Esophagus squamous epithelium (tissue), 5 donors: ENCODE data around the gene TMEM126A. TPM values are rescaled to one million over a fixed set of nuclear protein-coding genes. Genes with fewer than 3 reads are reported as not detected.

Source experiments
- DNase-seq: peaks from one replicate; lab custom pipeline; 2025; lab: John Stamatoyannopoulos, UW
- H3K27ac ChIP-seq, 4 donors: fragments of 200-600 bp; sonication (generic); one replicate each; pipeline ENCODE4 v1.5.1; 2016 to 2019; ENCODE audit warnings: mild to moderate bottlenecking in 1 of 4
- H3K27me3 ChIP-seq, 4 donors: fragments of 200-600 bp; sonication (generic); 1 replicate in 3 of 4; 2 replicates in 1 of 4; pipeline versions ENCODE4 v1.5.1 to v1.6.0; 2017 to 2021; ENCODE audit warnings: antibody characterized with exemption in 1 of 4
- H3K36me3 ChIP-seq, 3 donors: fragments of 200-600 bp; sonication (generic); one replicate each; pipeline ENCODE4 v1.5.1; 2016 to 2019
- H3K4me1 ChIP-seq, 3 donors: fragments of 200-600 bp; sonication (generic); one replicate each; pipeline ENCODE4 v1.5.1; 2017 to 2019
- H3K4me3 ChIP-seq, 4 donors: fragments of 200-600 bp; sonication (generic); 1 replicate in 3 of 4; 2 replicates in 1 of 4; pipeline ENCODE4 v1.5.1; 2016 to 2019; ENCODE audit warnings: mild to moderate bottlenecking in 2 of 4, moderate library complexity in 1 of 4
- H3K9me3 ChIP-seq, 3 donors: fragments of 200-600 bp; sonication (generic); one replicate each; pipeline ENCODE4 v1.5.1; 2016 to 2019
- CTCF ChIP-seq, 6 experiments: fragments of 450-650 bp in 4 of 6; fragments of 200-600 bp in 2 of 6; sonication (generic) in 2 of 6; IDR thresholded peaks; one replicate each; pipeline ENCODE4 v1.5.1; 2016 to 2019; ENCODE audit warnings: antibody characterized with exemption in 6 of 6, mild to moderate bottlenecking in 4 of 6, moderate library complexity in 4 of 6
- POLR2A ChIP-seq, 4 donors: fragments of 450-650 bp; IDR thresholded peaks; one replicate each; pipeline ENCODE4 v1.6.1; 2017; ENCODE audit warnings: antibody characterized with exemption in 4 of 4, mild to moderate bottlenecking in 4 of 4, moderate library complexity in 3 of 4
- WGBS, 2 donors: methylation state at CpG; one replicate each; pipeline ENCODE4 v1.1.5; 2018; 5-methylcytosine and 5-hydroxymethylcytosine counted together
- intact Hi-C: fragments of 100-400 bp; cut with DNase I; formaldehyde crosslinking; loops from one replicate; pipeline ENCODE4 v1.15.0; 2022
- total RNA-seq, 4 donors: library from RNA; depleted of rRNA; stranded (reverse); fragments of >200 nt; gene quantifications; one replicate each; pipeline ENCODE4 v1.1.0, GENCODE V29; 2016
- donor health status: DM: yes; HTN: yes; CAD: no.

The TMEM126A gene
- total RNA-seq, 4 donors from 2014 or later: 6.8 to 38.3 (median 25.7) TPM

GRCh38 chr11:85685820-85686459 lies 38.2 kb downstream of the TMEM126A start, which contains the start of gene CCDC89:
Gene CCDC89 (minus strand): TSS chr11:85686195. CDS start chr11:85686130, 65 bp downstream.
- H3K4me1 ChIP-seq: peaks cover 0 to 36% (median 13%) of the 10 kb centered on the region in 3 donors
- H3K4me3 ChIP-seq: peak within 1 kb of the TSS in 3 of 4 donors; percentile 21 to 60 (median 28)
- peak within 1 kb of the TSS; percentile 9 to 77 (median 60) for H3K27ac ChIP-seq
- intact Hi-C loops: no loop called here
- no peaks in the 10 kb centered on the region for H3K27me3 ChIP-seq
- H3K36me3 ChIP-seq: no peaks in the 10 kb centered on the region
- no peak for TF ChIP-seq CTCF (IDR thresholded peaks at IDR 0.05)
- H3K9me3 ChIP-seq: no peaks in the 10 kb centered on the region
- peak; percentile 10 for DNase-seq
- WGBS, 2 donors: 59 to 66% methylated on average over 10 to 13 of the region's 13 CpGs

- Histone ChIP-seq H3K27ac (no peak overlapping the region), H3K9me3 (no peaks in the 10 kb centered on the region), H3K4me3 (no peak overlapping the region), H3K27me3 (no peaks in the 10 kb centered on the region), H3K36me3 (no peaks in the 10 kb centered on the region), H3K4me1 (peaks cover 0 to 3% (median 0%) of the 10 kb centered on the region in 3 donors)
- 87 to 90% methylated on average over 1 of the region's 1 CpG for WGBS, 2 donors
- TF ChIP-seq POLR2A (IDR thresholded peaks at IDR 0.05): no peak
- peak in 4 of 6 experiments; percentile 29 to 48 (median 40) for TF ChIP-seq CTCF (IDR thresholded peaks at IDR 0.05)
- intact Hi-C loops: loop anchor here (10.0 kb wide), 1 partner anchor 140 kb away; no protein-coding TSS in a partner anchor
- DNase-seq: no peak
Measured at GRCh38 chr11:85694385-85694980, 46.7 kb downstream of the TMEM126A start.

GRCh38 chr11:85695546-85695945 lies 47.8 kb downstream of the TMEM126A start:
- H3K36me3 ChIP-seq: no peaks in the 10 kb centered on the region
- intact Hi-C loops: loop anchor here (10.0 kb wide), 1 partner anchor 139 kb away; no protein-coding TSS in a partner anchor
- TF ChIP-seq CTCF (IDR thresholded peaks at IDR 0.05) (no peak), POLR2A (IDR thresholded peaks at IDR 0.05) (no peak)
- no peak for DNase-seq
- no peak overlapping the region for H3K27ac ChIP-seq
- H3K9me3 ChIP-seq: no peaks in the 10 kb centered on the region
- no peak overlapping the region for H3K4me3 ChIP-seq
- H3K4me1 ChIP-seq: peaks cover 0 to 3% (median 0%) of the 10 kb centered on the region in 3 donors
- no peaks in the 10 kb centered on the region for H3K27me3 ChIP-seq

- peaks cover 0 to 3% (median 0%) of the 10 kb centered on the region in 3 donors for H3K4me1 ChIP-seq
- no peaks in the 10 kb centered on the region for H3K27me3 ChIP-seq
- H3K27ac ChIP-seq: no peak overlapping the region
- TF ChIP-seq CTCF (IDR thresholded peaks at IDR 0.05): no peak
- no peak for TF ChIP-seq POLR2A (IDR thresholded peaks at IDR 0.05)
- DNase-seq: no peak
- H3K9me3 ChIP-seq: no peaks in the 10 kb centered on the region
- intact Hi-C loops: loop anchor here (10.0 kb wide), 1 partner anchor 137 kb away; no protein-coding TSS in a partner anchor
- no peaks in the 10 kb centered on the region for H3K36me3 ChIP-seq
- no peak overlapping the region for H3K4me3 ChIP-seq
- 71 to 85% methylated on average over 2 of the region's 2 CpGs for WGBS, 2 donors
Measured at GRCh38 chr11:85697747-85698146, 50.0 kb downstream of the TMEM126A start.

- WGBS, 2 donors: 23 to 52% methylated on average over 1 of the region's 1 CpG
- H3K9me3 ChIP-seq: no peaks in the 10 kb centered on the region
- DNase-seq: no peak
- peaks cover 0 to 3% (median 0%) of the 10 kb centered on the region in 3 donors for H3K4me1 ChIP-seq
- TF ChIP-seq CTCF (IDR thresholded peaks at IDR 0.05): no peak
- TF ChIP-seq POLR2A (IDR thresholded peaks at IDR 0.05): no peak
- H3K27me3 ChIP-seq: no peaks in the 10 kb centered on the region
- no peaks in the 10 kb centered on the region for H3K36me3 ChIP-seq
- no peak overlapping the region for H3K27ac ChIP-seq
- intact Hi-C loops: loop anchor here (10.0 kb wide), 1 partner anchor 137 kb away; no protein-coding TSS in a partner anchor
- no peak overlapping the region for H3K4me3 ChIP-seq
Measured at GRCh38 chr11:85698195-85698594, 50.4 kb downstream of the TMEM126A start.
